HFFc6 (cell line): ENCODE results near the gene ASB2. TPM values are rescaled to one million over a fixed set of nuclear protein-coding genes. Genes with fewer than 3 reads are reported as not detected.

Experiments used
- DNase-seq: peaks from one replicate; pipeline ENCODE4 v3.0.0-alpha.2; 2018
- H3K27ac Mint-ChIP-seq: 2 replicates; pipeline ENCODE4 v1.8.0; 2020; ENCODE audit warnings: mild to moderate bottlenecking, mixed read lengths
- H3K27me3 Mint-ChIP-seq: 2 replicates; pipeline ENCODE4 v1.8.0; 2021; ENCODE audit warnings: mild to moderate bottlenecking, moderate library complexity, mixed read lengths; ENCODE audit not compliant: insufficient read depth
- H3K36me3 Mint-ChIP-seq: 2 replicates; pipeline ENCODE4 v1.8.0; 2021; ENCODE audit warnings: low read depth, mixed read lengths
- H3K4me1 Mint-ChIP-seq: 2 replicates; pipeline ENCODE4 v1.8.0; 2020; ENCODE audit warnings: low read depth, mixed read lengths
- H3K4me3 Mint-ChIP-seq: 2 replicates; pipeline ENCODE4 v1.8.0; 2020; ENCODE audit warnings: mild to moderate bottlenecking, moderate library complexity, mixed read lengths
- H3K9me3 Mint-ChIP-seq: 2 replicates; pipeline ENCODE4 v1.8.0; 2020; ENCODE audit warnings: mild to moderate bottlenecking, mixed read lengths
- total RNA-seq, 6 experiments: library from RNA; stranded (reverse); fragmentation: NEBNext Ultra II Directional; extraction: Animal tissue kit (Norgen Biotek cat#: 25700); gene quantifications; 2 replicates in 1 of 6; 3 replicates in 5 of 6; pipeline ENCODE4 v1.2.3, GENCODE V29; 2021
- TF ChIP-seq, protein P1 (sequence below): fragments of 200-600 bp; sonication (generic); IDR thresholded peaks from 2 replicates; pipeline ENCODE4 v1.5.0; 2021; ENCODE audit warnings: antibody characterized with exemption, mild to moderate bottlenecking

Gene ASB2
- total RNA-seq, 6 experiments from 2014 or later: not detected

DNA sequence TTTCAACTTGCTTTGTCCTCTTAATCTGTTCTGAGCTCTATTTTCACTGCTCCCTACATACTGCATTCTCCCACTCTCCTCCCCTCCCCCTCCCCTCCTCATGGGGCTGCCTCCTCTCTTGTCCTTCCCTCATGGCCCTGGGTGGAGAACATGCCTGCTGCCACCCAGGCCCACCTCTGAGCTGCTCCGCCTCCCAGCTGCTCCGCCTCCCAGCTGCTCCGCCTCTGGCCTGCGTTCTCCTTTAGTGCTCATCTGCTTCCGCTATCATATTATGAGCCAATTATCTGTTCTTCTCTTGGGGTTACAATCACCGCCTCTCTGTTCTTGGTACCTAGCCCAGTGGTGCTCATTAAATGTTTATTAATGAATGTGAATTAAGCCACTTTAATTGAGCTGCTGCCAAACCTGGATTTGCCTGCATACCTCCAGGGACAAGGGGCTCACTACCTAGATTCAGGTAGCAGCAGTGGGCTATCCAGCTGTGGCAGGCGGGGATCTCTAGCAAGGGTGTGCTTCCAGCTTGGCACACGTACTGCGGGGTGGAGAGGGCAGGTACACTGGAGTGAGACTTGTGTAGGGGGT lies 81.3 kb downstream of the ASB2 start:
- H3K36me3 Mint-ChIP-seq: no peaks in the 10 kb centered on the region
- no peaks in the 10 kb centered on the region for H3K9me3 Mint-ChIP-seq
- TF ChIP-seq, protein P1, sequence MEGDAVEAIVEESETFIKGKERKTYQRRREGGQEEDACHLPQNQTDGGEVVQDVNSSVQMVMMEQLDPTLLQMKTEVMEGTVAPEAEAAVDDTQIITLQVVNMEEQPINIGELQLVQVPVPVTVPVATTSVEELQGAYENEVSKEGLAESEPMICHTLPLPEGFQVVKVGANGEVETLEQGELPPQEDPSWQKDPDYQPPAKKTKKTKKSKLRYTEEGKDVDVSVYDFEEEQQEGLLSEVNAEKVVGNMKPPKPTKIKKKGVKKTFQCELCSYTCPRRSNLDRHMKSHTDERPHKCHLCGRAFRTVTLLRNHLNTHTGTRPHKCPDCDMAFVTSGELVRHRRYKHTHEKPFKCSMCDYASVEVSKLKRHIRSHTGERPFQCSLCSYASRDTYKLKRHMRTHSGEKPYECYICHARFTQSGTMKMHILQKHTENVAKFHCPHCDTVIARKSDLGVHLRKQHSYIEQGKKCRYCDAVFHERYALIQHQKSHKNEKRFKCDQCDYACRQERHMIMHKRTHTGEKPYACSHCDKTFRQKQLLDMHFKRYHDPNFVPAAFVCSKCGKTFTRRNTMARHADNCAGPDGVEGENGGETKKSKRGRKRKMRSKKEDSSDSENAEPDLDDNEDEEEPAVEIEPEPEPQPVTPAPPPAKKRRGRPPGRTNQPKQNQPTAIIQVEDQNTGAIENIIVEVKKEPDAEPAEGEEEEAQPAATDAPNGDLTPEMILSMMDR: no peak

GRCh38 chr14:93893661-93894261 lies 82.6 kb downstream of the ASB2 start:
- Mint-ChIP-seq H3K4me3 (no peak overlapping the region), H3K27me3 (peaks cover 15% of the 10 kb centered on the region), H3K4me1 (no peaks in the 10 kb centered on the region), H3K36me3 (no peaks in the 10 kb centered on the region), H3K27ac (no peak overlapping the region), H3K9me3 (no peaks in the 10 kb centered on the region)
- TF ChIP-seq, protein P1: no peak
- DNase-seq: no peak

More for the DNA sequence above, 81.3 kb downstream of the ASB2 start:
- Mint-ChIP-seq H3K4me3 (no peak overlapping the region), H3K27me3 (peaks cover 19% of the 10 kb centered on the region), H3K27ac (no peak overlapping the region), H3K4me1 (no peaks in the 10 kb centered on the region)
- DNase-seq: no peak

DNA sequence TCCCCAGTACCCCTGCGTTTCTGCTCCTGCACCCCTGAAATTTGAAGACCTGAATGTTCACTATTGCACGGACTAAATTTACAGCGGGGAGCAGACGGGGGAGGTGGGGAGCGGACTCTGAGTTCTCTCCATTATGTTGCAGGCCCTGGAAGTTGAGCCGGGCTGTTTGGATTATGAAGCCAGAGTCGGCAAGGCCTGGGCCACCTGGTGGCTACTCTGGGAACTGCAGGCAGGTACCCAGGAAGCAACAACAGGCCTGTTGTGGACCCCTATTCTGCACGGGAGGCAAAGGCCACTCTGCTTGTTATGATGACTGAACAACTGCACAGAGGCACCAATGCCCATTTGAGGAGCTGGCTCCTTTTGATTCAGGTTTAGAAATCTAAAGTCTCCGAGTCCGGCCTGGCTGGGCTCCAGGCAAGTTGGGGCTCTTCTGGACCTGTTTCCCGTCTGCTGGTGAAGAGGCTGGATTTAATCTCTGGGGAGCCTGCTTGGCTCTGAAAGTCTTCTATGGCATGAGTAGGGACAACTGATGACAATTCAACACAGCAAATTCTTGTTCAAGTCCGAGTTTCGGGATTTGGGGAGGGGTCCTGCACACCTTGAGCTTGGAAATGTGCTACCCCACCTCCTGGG lies 83.3 kb downstream of the ASB2 start:
- H3K4me1 Mint-ChIP-seq: no peaks in the 10 kb centered on the region

GRCh38 chr14:93892505-93892839 lies 83.9 kb downstream of the ASB2 start:
- no peaks in the 10 kb centered on the region for H3K36me3 Mint-ChIP-seq
- DNase-seq: no peak
- no peak overlapping the region for H3K27ac Mint-ChIP-seq
- no peaks in the 10 kb centered on the region for H3K4me1 Mint-ChIP-seq
- no peaks in the 10 kb centered on the region for H3K9me3 Mint-ChIP-seq
- H3K27me3 Mint-ChIP-seq: peaks cover 15% of the 10 kb centered on the region
- H3K4me3 Mint-ChIP-seq: no peak overlapping the region
- TF ChIP-seq, protein P1: no peak

More for the DNA sequence above, 83.3 kb downstream of the ASB2 start:
- no peaks in the 10 kb centered on the region for H3K36me3 Mint-ChIP-seq
- no peak overlapping the region for H3K27ac Mint-ChIP-seq
- peak; percentile 41 for DNase-seq
- no peak overlapping the region for H3K4me3 Mint-ChIP-seq
- no peaks in the 10 kb centered on the region for H3K9me3 Mint-ChIP-seq
- peaks cover 15% of the 10 kb centered on the region for H3K27me3 Mint-ChIP-seq
- TF ChIP-seq, protein P1: peak; percentile 98

DNA sequence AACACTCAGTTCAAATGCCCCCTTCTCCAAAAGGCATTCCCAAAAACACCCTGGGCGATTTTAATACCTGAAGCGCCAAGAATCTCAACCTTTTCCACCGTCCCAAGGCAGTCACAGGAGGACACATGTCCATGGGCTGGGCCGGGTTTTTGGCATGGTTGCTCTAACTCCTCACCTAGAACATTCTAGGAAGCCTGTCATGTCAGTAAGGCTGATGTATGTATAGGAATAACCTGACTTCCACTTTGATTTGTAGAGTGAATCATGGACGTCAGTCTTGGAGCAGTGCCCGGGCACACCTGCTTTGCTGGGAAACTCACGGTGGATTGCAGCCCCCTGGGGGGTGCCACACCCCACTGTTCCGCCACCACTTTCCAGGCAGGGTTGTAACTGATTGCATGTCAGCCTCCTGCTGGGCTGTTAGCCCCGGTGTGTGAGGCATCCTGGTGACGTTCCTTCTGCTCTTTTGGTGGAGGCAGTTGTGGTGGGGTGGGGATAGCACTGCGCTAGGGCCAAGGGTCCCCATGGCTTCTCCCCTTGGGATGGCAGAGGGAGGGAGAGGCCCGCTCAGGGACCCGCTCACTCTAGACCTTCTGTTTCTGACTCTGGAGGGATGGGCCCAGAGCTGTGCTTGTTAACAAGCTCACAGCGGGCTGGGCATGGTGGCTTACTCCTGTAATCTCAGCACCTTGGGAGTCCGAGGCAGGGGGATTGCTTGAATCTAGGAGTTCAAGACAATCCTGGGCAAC lies 84.4 kb downstream of the ASB2 start:
- Mint-ChIP-seq H3K27me3 (peaks cover 15% of the 10 kb centered on the region), H3K4me1 (no peaks in the 10 kb centered on the region), H3K27ac (no peak overlapping the region), H3K9me3 (no peaks in the 10 kb centered on the region), H3K4me3 (no peak overlapping the region), H3K36me3 (no peaks in the 10 kb centered on the region)
- DNase-seq: no peak
- TF ChIP-seq, protein P1: no peak
